Measurements from ENCODE around the gene HACD4. TPM values are rescaled to one million over a fixed set of nuclear protein-coding genes. Genes with fewer than 3 reads are reported as not detected.

HACD4 gene
- total and polyA plus RNA-seq, 2 experiments from 2014 or later, result 3.8 to 7.5 TPM

DNA sequence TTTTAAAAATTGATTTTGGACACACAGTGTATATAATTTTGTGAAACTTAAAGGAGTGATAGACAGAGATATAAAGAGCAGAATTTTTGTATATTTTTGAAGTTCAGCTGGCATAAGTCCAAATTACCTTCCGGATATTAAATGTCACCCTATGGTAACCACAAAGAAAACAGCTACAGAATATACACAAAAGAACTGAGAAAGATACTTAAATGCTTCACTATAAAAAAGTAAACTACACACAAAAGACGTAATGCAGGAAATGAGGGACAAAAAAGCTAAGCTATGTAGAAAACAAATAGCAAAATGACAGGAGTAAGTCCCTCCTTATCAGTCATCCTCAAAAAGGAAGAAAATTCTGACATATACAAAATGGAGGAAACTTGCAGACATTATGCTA, 29.4 kb downstream of the HACD4 start:
- Histone ChIP-seq H3K4me2 (ENCODE audit: unreplicated experiment) (no peak overlapping the region), H3K9me2 (ENCODE audit: insufficient read depth) (no peaks in the 10 kb centered on the region), H3K27ac (no peak overlapping the region), H3F3A (ENCODE audit: insufficient read depth) (no peaks in the 10 kb centered on the region), H3K4me3 (no peak overlapping the region), H3K27me3 (replicated peaks; ENCODE audit: insufficient read depth) (no peaks in the 10 kb centered on the region), H3K4me1 (ENCODE audit: insufficient read depth) (no peaks in the 10 kb centered on the region), H3K9ac (no peak overlapping the region), H2AFZ (no peak overlapping the region), H4K20me1 (ENCODE audit: insufficient read depth) (no peaks in the 10 kb centered on the region), H3K36me3 (ENCODE audit: low read depth) (peaks cover 8% of the 10 kb centered on the region; the same call in 1 of the 2 replicates), H3K79me2 (ENCODE audit: insufficient read depth) (no peaks in the 10 kb centered on the region), H3K9me3 (ENCODE audit: low read depth) (no peaks in the 10 kb centered on the region)
- no peak for TF ChIP-seq EZH2 (IDR thresholded peaks at IDR 0.05; ENCODE audit: insufficient read depth, poor library complexity, severe bottlenecking)
- TF ChIP-seq EZH2phosphoT487 (IDR thresholded peaks at IDR 0.05; ENCODE audit: insufficient read depth, low read depth), result no peak
- no peak for DNase-seq
- WGBS, 2 experiments (ENCODE audit: low coverage in 1 of 2, low lambda C conversion rate in 2 of 2, missing lambda C conversion rate in 2 of 2), result 98 to 99% methylated on average over 2 of the region's 2 CpGs
- in situ Hi-C loops (cut with MboI), result no loop called here

- Histone ChIP-seq H3F3A (ENCODE audit: insufficient read depth) (no peaks in the 10 kb centered on the region), H2AFZ (no peak overlapping the region), H3K4me3 (no peak overlapping the region), H4K20me1 (ENCODE audit: insufficient read depth) (no peaks in the 10 kb centered on the region), H3K4me1 (ENCODE audit: insufficient read depth) (no peaks in the 10 kb centered on the region), H3K9ac (no peak overlapping the region), H3K79me2 (ENCODE audit: insufficient read depth) (no peaks in the 10 kb centered on the region), H3K9me3 (ENCODE audit: low read depth) (no peaks in the 10 kb centered on the region), H3K4me2 (ENCODE audit: unreplicated experiment) (no peak overlapping the region), H3K9me2 (ENCODE audit: insufficient read depth) (no peaks in the 10 kb centered on the region), H3K27ac (no peak overlapping the region), H3K36me3 (ENCODE audit: low read depth) (0 out of 2 replicates have a peak, but pooled peaks cover 4% of the 10 kb centered on the region), H3K27me3 (replicated peaks; ENCODE audit: insufficient read depth) (no peaks in the 10 kb centered on the region)
- 41 to 42% methylated on average over 1 of the region's 1 CpG for WGBS, 2 experiments (ENCODE audit: low coverage in 1 of 2, low lambda C conversion rate in 2 of 2, missing lambda C conversion rate in 2 of 2)
- DNase-seq, result no peak
- in situ Hi-C loops (cut with MboI), result no loop called here
- TF ChIP-seq EZH2 (IDR thresholded peaks at IDR 0.05; ENCODE audit: insufficient read depth, poor library complexity, severe bottlenecking) (no peak), EZH2phosphoT487 (IDR thresholded peaks at IDR 0.05; ENCODE audit: insufficient read depth, low read depth) (no peak)
These were observed 29.9 kb downstream of the HACD4 start for GRCh38 chr9:21001581-21001980.

- Histone ChIP-seq H4K20me1 (ENCODE audit: insufficient read depth) (no peaks in the 10 kb centered on the region), H3K9ac (no peak overlapping the region), H3K4me3 (no peak overlapping the region), H3K4me2 (ENCODE audit: unreplicated experiment) (no peak overlapping the region), H3K9me2 (ENCODE audit: insufficient read depth) (no peaks in the 10 kb centered on the region), H3K36me3 (ENCODE audit: low read depth) (0 out of 2 replicates have a peak, but pooled peaks cover 7% of the 10 kb centered on the region), H3K79me2 (ENCODE audit: insufficient read depth) (no peaks in the 10 kb centered on the region), H2AFZ (no peak overlapping the region), H3K27me3 (replicated peaks; ENCODE audit: insufficient read depth) (no peaks in the 10 kb centered on the region), H3K4me1 (ENCODE audit: insufficient read depth) (no peaks in the 10 kb centered on the region), H3K27ac (no peak overlapping the region), H3K9me3 (ENCODE audit: low read depth) (no peaks in the 10 kb centered on the region), H3F3A (ENCODE audit: insufficient read depth) (no peaks in the 10 kb centered on the region)
- in situ Hi-C loops (cut with MboI), result no loop called here
- 95 to 100% methylated on average over 2 of the region's 2 CpGs for WGBS, 2 experiments (ENCODE audit: low coverage in 1 of 2, low lambda C conversion rate in 2 of 2, missing lambda C conversion rate in 2 of 2)
- TF ChIP-seq EZH2 (IDR thresholded peaks at IDR 0.05; ENCODE audit: insufficient read depth, poor library complexity, severe bottlenecking), result no peak
- TF ChIP-seq EZH2phosphoT487 (IDR thresholded peaks at IDR 0.05; ENCODE audit: insufficient read depth, low read depth), result no peak
- no peak for DNase-seq
These were observed 33.9 kb downstream of the HACD4 start for GRCh38 chr9:20997503-20998076.

- Histone ChIP-seq H3K27ac (no peak overlapping the region), H3K4me2 (ENCODE audit: unreplicated experiment) (no peak overlapping the region), H3K36me3 (ENCODE audit: low read depth) (0 out of 2 replicates have a peak, but pooled peaks cover 7% of the 10 kb centered on the region), H3K9me2 (ENCODE audit: insufficient read depth) (no peaks in the 10 kb centered on the region), H3K79me2 (ENCODE audit: insufficient read depth) (no peaks in the 10 kb centered on the region), H3K4me1 (ENCODE audit: insufficient read depth) (no peaks in the 10 kb centered on the region), H4K20me1 (ENCODE audit: insufficient read depth) (no peaks in the 10 kb centered on the region), H2AFZ (no peak overlapping the region), H3K9me3 (ENCODE audit: low read depth) (no peaks in the 10 kb centered on the region), H3F3A (ENCODE audit: insufficient read depth) (no peaks in the 10 kb centered on the region), H3K4me3 (no peak overlapping the region), H3K27me3 (replicated peaks; ENCODE audit: insufficient read depth) (no peaks in the 10 kb centered on the region), H3K9ac (no peak overlapping the region)
- no peak for DNase-seq
- 94 to 97% methylated on average over 2 of the region's 2 CpGs for WGBS, 2 experiments (ENCODE audit: low coverage in 1 of 2, low lambda C conversion rate in 2 of 2, missing lambda C conversion rate in 2 of 2)
- in situ Hi-C loops (cut with MboI), result no loop called here
- TF ChIP-seq EZH2 (IDR thresholded peaks at IDR 0.05; ENCODE audit: insufficient read depth, poor library complexity, severe bottlenecking), result no peak
- TF ChIP-seq EZH2phosphoT487 (IDR thresholded peaks at IDR 0.05; ENCODE audit: insufficient read depth, low read depth), result no peak
These were observed 34.6 kb downstream of the HACD4 start for GRCh38 chr9:20996809-20997208.
